Urinary bladder (tissue), 4 donors: ENCODE results near the gene D2HGDH. TPM values are rescaled to one million over a fixed set of nuclear protein-coding genes. Genes with fewer than 3 reads are reported as not detected.
"Not testable (repeated sequence)": the region's sequence is repeated elsewhere in the genome, so short reads cannot be mapped to it uniquely, and the experiment has no call there.

Source experiments
- DNase-seq: peaks from one replicate; pipeline ENCODE4 v3.0.0-alpha.2; 2015; ENCODE audit errors: extremely low spot score
- H3K27ac ChIP-seq: one replicate; pipeline ENCODE4 v1.5.1; 2013; ENCODE audit warnings: low read depth, mild to moderate bottlenecking, moderate library complexity
- H3K36me3 ChIP-seq: one replicate; pipeline ENCODE4 v1.6.1; 2013; ENCODE audit warnings: mild to moderate bottlenecking, moderate library complexity; ENCODE audit not compliant: insufficient read depth
- H3K4me1 ChIP-seq: one replicate; pipeline ENCODE4 v1.6.1; 2013; ENCODE audit warnings: mild to moderate bottlenecking, moderate library complexity; ENCODE audit not compliant: insufficient read depth
- H3K4me3 ChIP-seq: one replicate; pipeline ENCODE4 v1.5.1; 2013; ENCODE audit warnings: low read depth, low read length
- WGBS: extraction: QIAGEN DNeasy Blood & Tissue Kit; methylation state at CpG from one replicate; pipeline ENCODE4 v1.1.7; 2013; 5-methylcytosine and 5-hydroxymethylcytosine counted together
- polyA plus RNA-seq: library from polyadenylated mRNA; stranded (reverse); fragments of 200-250 nt; gene quantifications from one replicate; pipeline ENCODE4 v1.2.3, GENCODE V29; 2013
- total RNA-seq: library from RNA; depleted of rRNA; stranded (reverse); fragments of >200 nt; gene quantifications from one replicate; pipeline ENCODE4 v1.2.3, GENCODE V29; 2014
- donor health status: healthy with polysubstance abuse.
- donor health status: healthy.

Gene D2HGDH
- total and polyA plus RNA-seq, 2 donors: 9.7 to 25.9 TPM

DNA sequence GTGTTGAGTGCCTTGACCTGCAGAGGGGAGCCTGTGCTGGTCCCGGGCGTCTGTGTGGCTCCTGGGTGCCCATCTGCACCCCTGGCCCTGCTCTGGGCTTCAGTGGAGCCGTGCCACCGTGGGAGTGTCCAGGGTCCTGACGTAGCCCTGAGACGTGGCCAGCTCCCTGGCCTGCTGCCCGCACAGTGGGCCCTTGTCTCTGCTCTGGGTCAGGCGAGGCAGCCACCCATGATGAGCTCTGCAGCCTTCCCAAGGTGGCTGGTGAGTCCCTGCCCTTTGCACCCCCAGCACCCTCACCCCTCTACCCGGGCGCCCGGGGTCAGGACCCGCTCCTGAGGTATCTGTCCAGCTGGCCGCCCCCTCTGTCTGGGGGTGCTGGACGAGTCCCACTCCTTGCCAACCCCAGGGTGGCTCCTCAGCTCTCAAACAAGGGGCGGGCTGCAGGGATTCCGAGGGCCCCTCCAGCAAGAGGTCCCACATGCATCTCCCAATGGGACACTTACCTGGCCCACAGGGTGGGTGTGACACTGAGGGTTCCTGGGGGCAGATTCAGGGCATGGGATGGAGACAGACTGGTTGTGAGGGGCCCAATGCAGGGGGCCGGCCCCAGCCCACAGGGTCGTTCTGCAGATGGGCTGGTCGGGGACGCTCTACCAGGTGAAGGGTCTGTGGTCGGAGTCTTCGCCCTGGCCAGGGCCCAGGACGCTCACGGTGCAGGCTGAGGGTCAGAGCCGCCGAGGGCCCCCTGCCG is 76.9 kb downstream of the D2HGDH start:
- Histone ChIP-seq H3K4me3 (no peak overlapping the region), H3K4me1 (no peaks in the 10 kb centered on the region), H3K36me3 (no peaks in the 10 kb centered on the region), H3K27ac (no peak overlapping the region)
- 80% methylated on average over 27 of the region's 27 CpGs for WGBS
- no peak for DNase-seq

DNA sequence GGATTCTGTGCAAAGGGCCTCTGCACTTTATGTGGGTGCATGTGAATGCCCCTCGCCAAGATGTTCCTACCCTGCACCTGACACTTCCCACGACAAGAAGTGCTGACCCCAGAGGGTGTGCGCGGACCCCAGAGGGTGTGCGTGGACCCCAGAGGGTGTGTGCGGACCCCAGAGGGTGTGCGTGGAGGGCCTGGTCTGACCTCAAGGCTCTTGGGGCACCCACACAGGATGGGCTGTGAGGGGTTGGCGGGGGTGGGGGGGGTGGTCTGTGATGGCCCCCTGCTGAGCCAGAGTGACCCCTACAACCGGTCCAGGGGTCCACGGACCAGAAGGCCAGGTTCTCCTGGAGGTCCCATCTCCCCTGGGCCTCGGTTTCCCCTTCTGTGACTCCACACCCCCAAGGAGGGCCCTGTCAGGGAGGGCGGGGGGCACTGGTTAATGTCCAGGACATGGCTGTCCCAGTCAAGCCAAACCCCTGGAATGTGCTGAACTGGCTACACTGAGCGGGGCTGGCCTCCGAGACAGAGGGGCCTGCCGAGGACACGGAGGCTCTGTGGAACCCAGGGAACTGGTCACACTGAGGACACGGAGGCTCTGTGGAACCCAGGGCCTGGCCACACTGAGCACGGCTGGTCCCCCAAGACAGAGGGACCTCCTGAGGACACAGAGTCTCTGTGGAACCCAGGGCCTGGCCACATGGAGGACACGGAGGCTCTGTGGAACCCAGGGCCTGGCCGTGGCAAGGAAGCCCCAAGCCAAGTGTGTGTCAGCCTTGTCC is 77.7 kb downstream of the D2HGDH start:
- no peak overlapping the region for H3K4me3 ChIP-seq
- 77% methylated on average over 20 of the region's 20 CpGs for WGBS
- DNase-seq: no peak
- H3K27ac ChIP-seq: no peak overlapping the region
- no peaks in the 10 kb centered on the region for H3K4me1 ChIP-seq
- H3K36me3 ChIP-seq: no peaks in the 10 kb centered on the region

DNA sequence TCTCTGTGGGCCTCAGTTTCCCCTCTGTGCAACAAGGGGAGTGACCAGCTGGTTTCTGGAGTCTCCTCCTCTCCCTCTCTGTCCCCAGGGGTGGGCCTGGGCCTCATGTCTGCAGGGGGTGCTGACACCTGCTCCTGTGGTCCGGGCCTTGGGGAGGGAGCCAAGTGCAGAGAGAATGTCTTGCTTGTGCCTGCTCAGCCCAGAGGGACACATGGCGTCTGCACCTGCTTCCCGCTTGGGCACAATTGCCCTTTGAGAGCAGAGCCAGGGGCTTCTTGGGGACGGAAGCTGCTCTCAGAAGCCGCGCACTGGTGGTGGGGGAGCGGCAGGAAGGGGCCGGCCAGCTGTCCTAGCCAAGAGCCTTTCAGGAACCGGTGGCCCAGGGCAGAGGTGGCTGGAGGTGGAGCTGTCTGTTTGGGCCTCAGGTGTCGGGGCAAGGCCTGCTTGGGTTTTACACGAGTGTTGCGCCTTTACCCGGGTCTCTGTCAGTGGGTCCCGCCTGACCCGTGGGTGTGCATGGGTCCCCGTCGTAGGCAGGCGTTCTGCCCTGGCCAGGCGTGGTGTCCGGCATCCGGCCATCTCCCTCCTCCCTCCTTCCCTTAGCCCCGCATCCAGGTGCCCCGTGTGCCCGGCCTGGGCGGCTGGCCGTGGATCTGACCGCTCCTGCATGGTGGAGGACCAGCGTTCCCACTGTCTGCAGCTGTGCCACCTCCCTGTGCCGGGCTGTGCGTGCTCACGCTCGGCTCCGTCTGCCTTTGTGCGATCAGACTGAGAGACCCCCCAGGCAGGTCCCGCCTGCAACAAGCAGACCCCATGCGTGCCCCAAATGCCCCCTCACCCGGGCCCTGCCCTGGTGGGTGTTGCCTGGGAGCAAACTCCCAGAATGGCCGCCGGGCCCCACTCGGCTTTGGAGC is 78.6 kb downstream of the D2HGDH start:
- no peak for DNase-seq
- H3K36me3 ChIP-seq: no peaks in the 10 kb centered on the region
- H3K4me3 ChIP-seq: no peak overlapping the region
- no peak overlapping the region for H3K27ac ChIP-seq
- no peaks in the 10 kb centered on the region for H3K4me1 ChIP-seq
- 84% methylated on average over 40 of the region's 40 CpGs for WGBS

DNA sequence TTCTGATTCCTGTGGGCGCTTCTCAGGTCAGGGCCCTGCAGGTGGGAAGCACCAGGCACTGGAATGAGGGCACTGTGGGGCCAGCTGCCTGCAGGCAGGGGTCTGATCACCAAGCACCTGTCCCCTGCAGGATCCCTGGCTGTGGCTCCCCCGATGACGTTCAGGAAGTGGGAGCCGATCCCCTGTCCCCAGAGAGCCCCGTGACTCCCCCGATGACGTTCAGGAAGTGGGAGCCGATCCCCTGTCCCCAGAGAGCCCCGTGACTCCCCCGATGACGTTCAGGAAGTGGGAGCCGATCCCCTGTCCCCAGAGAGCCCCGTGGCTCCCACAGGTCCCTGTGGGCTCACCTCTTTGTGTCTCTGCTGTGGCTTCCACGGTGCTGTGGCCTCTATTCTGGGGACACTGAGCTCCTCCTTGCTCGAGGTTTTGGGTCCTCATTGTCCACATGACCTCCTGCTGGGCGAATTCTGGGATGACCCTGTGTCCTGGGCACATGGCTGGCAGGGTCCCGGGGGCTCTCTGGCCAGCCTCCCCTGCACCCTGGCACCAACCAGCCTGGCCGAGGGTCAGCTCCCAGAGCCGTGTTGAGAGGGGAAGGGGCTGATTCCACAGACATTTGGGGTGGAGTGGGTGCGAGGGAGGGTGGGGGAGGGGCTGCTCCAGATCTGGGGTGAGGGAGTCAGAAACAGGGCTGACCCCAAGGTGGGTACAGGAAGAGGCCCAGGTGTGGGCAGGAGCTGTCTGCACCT is 79.4 kb downstream of the D2HGDH start:
- WGBS: 60% methylated on average over 20 of the region's 20 CpGs
- H3K36me3 ChIP-seq: no peaks in the 10 kb centered on the region
- no peaks in the 10 kb centered on the region for H3K4me1 ChIP-seq
- no peak overlapping the region for H3K4me3 ChIP-seq
- H3K27ac ChIP-seq: no peak overlapping the region
- DNase-seq: no peak

DNA sequence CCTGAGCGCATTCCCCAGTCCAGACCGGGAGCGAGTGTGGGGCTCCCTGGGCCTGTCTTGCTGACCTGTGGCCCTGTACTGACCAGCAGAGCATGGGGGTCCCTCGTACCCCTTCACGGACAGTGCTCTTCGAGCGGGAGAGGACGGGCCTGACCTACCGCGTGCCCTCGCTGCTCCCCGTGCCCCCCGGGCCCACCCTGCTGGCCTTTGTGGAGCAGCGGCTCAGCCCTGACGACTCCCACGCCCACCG is 79.9 kb downstream of the D2HGDH start:
- no peak overlapping the region for H3K4me3 ChIP-seq
- H3K27ac ChIP-seq: no peak overlapping the region
- no peaks in the 10 kb centered on the region for H3K4me1 ChIP-seq
- H3K36me3 ChIP-seq: no peaks in the 10 kb centered on the region
- WGBS: 85% methylated on average over 17 of the region's 17 CpGs
- no peak for DNase-seq

DNA sequence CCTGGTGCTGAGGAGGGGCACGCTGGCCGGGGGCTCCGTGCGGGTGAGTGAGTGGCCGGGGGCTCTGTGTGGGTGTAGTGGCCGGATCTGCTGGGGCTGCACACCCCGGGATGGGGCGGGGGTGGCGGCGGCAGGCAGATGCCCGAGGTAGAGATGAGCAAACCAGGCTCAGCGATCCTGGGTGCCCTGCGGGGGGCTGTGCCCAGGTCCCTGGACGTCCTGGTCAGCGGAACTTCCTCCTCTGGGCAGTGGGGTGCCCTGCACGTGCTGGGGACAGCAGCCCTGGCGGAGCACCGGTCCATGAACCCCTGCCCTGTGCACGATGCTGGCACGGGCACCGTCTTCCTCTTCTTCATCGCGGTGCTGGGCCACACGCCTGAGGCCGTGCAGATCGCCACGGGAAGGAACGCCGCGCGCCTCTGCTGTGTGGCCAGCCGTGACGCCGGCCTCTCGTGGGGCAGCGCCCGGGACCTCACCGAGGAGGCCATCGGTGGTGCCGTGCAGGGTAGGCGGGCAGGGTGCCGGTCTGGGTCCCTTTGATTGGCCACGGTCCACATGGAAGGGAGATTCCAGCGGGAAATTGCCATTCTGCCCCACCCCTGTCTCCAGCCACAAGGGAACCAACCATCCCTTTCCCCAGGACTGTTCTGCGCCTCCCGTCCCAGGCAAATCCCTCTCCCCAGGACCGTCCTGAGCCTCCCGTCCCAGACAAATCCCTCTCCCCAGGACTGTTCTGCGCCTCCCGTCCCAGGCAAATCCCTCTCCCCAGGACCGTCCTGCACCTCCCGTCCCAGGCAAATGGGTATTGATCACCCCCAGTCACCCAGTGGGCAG is 80.4 kb downstream of the D2HGDH start:
- WGBS: 84% methylated on average over 52 of the region's 52 CpGs
- Histone ChIP-seq H3K27ac (no peak overlapping the region), H3K4me3 (no peak overlapping the region), H3K36me3 (no peaks in the 10 kb centered on the region), H3K4me1 (no peaks in the 10 kb centered on the region)
- no peak for DNase-seq

DNA sequence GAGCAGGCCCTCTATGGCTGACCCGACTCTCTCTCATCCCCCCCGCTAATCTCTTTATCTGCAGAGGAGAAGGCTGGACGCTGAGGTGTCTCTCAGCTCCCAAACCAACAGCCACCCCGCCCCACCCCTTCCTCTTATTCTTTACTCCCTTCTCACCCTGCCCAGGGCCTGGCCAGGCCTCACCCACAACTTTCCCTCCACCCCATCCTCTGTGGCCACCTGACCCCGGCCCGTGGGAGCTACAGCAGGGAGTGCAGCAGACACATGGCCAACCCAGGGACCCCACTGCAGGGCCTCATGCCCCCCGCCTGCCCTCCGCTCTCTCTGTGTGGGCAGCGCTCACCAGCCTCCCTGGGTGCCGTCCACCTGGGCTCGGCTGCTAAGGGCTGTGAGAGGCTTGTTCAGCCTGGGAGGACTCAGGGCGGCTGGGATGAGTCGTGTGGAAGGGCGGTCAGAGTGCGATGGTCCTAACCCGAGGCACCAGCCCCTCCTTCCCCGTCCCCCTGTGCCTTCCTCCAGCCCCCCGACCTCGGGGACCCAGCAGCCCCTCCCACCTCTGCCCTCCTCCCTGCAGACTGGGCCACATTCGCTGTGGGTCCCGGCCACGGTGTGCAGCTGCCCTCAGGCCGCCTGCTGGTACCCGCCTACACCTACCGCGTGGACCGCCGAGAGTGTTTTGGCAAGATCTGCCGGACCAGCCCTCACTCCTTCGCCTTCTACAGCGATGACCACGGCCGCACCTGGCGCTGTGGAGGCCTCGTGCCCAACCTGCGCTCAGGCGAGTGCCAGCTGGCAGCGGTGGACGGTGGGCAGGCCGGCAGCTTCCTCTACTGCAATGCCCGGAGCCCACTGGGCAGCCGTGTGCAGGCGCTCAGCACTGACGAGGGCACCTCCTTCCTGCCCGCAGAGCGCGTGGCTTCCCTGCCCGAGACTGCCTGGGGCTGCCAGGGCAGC is 81.3 kb downstream of the D2HGDH start:
- Histone ChIP-seq H3K4me1 (no peaks in the 10 kb centered on the region), H3K4me3 (no peak overlapping the region), H3K27ac (no peak overlapping the region), H3K36me3 (no peaks in the 10 kb centered on the region)
- no peak for DNase-seq
- WGBS: 82% methylated on average over 48 of the region's 48 CpGs

DNA sequence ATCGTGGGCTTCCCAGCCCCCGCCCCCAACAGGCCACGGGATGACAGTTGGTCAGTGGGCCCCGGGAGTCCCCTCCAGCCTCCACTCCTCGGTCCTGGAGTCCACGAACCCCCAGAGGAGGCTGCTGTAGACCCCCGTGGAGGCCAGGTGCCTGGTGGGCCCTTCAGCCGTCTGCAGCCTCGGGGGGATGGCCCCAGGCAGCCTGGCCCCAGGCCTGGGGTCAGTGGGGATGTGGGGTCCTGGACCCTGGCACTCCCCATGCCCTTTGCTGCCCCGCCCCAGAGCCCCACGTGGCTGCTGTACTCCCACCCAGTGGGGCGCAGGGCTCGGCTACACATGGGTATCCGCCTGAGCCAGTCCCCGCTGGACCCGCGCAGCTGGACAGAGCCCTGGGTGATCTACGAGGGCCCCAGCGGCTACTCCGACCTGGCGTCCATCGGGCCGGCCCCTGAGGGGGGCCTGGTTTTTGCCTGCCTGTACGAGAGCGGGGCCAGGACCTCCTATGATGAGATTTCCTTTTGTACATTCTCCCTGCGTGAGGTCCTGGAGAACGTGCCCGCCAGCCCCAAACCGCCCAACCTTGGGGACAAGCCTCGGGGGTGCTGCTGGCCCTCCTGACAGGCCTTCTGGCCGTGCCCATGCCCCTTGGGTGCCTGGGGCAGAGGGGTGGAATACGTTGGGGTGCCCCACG is 82.1 kb downstream of the D2HGDH start:
- 73% methylated on average over 33 of the region's 33 CpGs for WGBS
- no peaks in the 10 kb centered on the region for H3K36me3 ChIP-seq
- H3K4me1 ChIP-seq: no peaks in the 10 kb centered on the region
- no peak overlapping the region for H3K27ac ChIP-seq
- no peak overlapping the region for H3K4me3 ChIP-seq
- no peak for DNase-seq

DNA sequence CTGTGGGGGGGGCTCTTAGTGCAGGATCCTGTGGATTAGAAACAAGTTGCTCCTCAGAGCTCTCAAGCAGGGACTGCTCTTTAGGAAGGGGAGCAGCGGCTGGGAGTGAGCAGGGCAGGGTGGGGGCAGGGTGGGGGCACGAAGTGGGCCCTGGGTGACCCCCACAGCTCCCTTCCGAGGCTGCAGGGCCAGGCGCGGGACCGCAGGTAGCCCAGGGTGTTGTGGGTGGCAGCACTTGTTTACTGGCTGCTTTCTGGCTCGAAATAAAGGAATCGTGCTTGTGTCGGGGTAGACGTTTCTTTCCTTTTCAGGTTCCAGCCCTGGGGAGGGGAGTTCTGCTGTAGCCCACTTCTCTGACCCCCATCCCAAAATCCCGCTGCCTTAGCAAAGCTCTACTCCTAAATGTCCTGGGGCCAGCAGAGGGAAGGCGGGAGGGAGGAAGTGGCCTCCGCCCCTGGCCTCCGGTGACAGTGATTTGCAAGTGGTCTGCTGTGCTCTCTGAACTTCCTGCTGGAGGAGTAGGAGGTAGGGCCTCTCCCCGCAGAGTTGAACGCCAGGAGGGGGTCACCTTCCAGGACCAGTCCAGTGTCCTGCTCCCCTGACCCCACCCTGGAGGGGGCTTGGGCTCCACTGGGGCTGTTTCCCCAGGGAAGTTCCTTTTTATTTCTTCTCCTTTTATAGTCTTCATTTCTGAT is 82.8 kb downstream of the D2HGDH start:
- H3K4me1 ChIP-seq: no peaks in the 10 kb centered on the region
- WGBS: 47% methylated on average over 16 of the region's 16 CpGs
- no peak for DNase-seq
- H3K36me3 ChIP-seq: no peaks in the 10 kb centered on the region
- H3K4me3 ChIP-seq: no peak overlapping the region
- H3K27ac ChIP-seq: no peak overlapping the region

DNA sequence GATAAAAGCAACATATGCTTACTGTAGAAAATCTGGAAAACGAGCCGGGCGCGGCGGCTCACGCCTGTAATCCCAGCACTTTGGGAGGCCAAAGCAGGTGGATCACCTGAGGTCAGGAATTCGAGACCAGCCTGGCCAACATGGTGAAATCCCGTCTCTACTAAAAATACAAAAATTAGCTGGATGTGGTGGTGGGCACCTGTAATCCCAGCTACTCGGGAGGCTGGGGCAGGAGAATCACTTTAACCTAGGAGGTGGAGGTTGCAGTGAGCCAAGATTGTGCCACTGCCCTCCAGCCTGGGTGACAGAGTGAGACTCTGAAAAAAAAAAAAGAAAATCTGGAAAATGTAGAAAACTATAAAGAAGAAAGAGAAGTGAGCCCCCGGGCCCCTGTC is 83.4 kb downstream of the D2HGDH start:
- WGBS: 82% methylated on average over 10 of the region's 10 CpGs

More for the DNA sequence above, 83.4 kb downstream of the D2HGDH start:
- not testable (repeated sequence) for H3K36me3 ChIP-seq, H3K4me3 ChIP-seq, H3K4me1 ChIP-seq, DNase-seq, H3K27ac ChIP-seq
